PFSK-1 (cell line): ENCODE results near the gene ACTG2.

ENCODE experiments used
- FOXP2 ChIP-seq: optimal IDR thresholded peaks from 2 replicates; pipeline ENCODE3; 2011; ENCODE audit warnings: borderline replicate concordance, control low read depth, inconsistent platforms; ENCODE audit not compliant: insufficient read depth; ENCODE audit errors: extremely low read length, extremely low read depth
- POLR2AphosphoS5 ChIP-seq: IDR thresholded peaks from 2 replicates; pipeline ENCODE4 v1.6.1; 2012; ENCODE audit warnings: low read depth, mild to moderate bottlenecking, control low read depth, low read length, moderate library complexity
- REST ChIP-seq, 2 experiments: IDR thresholded peaks; 2 replicates each; pipeline versions ENCODE4 v1.6.1 to v1.8.0; 2011 to 2012; ENCODE audit warnings: low read depth in 2 of 2, low read length in 2 of 2, control low read depth in 1 of 2, inconsistent platforms in 1 of 2, mild to moderate bottlenecking in 1 of 2, moderate library complexity in 1 of 2; ENCODE audit not compliant: insufficient read depth in 1 of 2
- SIN3A ChIP-seq: IDR thresholded peaks from 2 replicates; pipeline ENCODE4 v1.6.1; 2012; ENCODE audit warnings: mild to moderate bottlenecking, low read length, moderate library complexity, borderline replicate concordance; ENCODE audit not compliant: insufficient read depth
- TAF1 ChIP-seq: IDR thresholded peaks from 2 replicates; pipeline ENCODE4 v1.6.1; 2012; ENCODE audit warnings: low read length, control low read depth, borderline replicate concordance; ENCODE audit not compliant: insufficient read depth

GRCh38 chr2:73850009-73850408, 42.8 kb upstream of the ACTG2 start:
- TF ChIP-seq POLR2AphosphoS5: no peak
- TF ChIP-seq REST (IDR thresholded peaks at IDR 0.05; ENCODE audit: insufficient read depth in 1 of 2, low read depth in 2 of 2, low read length in 2 of 2): no peak
- TF ChIP-seq SIN3A: no peak
- TF ChIP-seq TAF1: no peak
- no peak for TF ChIP-seq FOXP2
